Measurements from ENCODE around the gene TADA2B.
"Not testable (repeated sequence)": the region's sequence is repeated elsewhere in the genome, so short reads cannot be mapped to it uniquely, and the experiment has no call there.

Gene TADA2B

GRCh38 chr4:7083597-7084563 is 40.7 kb downstream of the TADA2B start:
- ChIA-PET POLR2A (interaction anchor here (0.7 to 1.2 kb wide), 2 partner anchors 16 to 363 kb away, joined by 4 to 5 read pairs; partner anchors contain the start of gene GRPEL1), CTCF (interaction anchor here (0.7 to 5.5 kb wide), 10 partner anchors 8 to 365 kb away, joined by 3 to 59 read pairs (median 6); partner anchors contain the start of genes GRPEL1 and TADA2B)
- DNase-seq (ENCODE audit: extremely low spot score) = no peak
- TF ChIP-seq CTCF (IDR thresholded peaks at IDR 0.05; ENCODE audit: control extremely low read depth, extremely low read depth, low read depth, missing control alignments) = no peak

GRCh38 chr4:7084564-7084961 is 41.4 kb downstream of the TADA2B start:
- POLR2A ChIA-PET; DNase-seq (ENCODE audit: extremely low spot score): not testable (repeated sequence)
- CTCF ChIA-PET = interaction anchor here (0.7 to 5.5 kb wide), 6 partner anchors 9 to 309 kb away, joined by 3 to 59 read pairs (median 3); no protein-coding TSS in a partner anchor

DNA sequence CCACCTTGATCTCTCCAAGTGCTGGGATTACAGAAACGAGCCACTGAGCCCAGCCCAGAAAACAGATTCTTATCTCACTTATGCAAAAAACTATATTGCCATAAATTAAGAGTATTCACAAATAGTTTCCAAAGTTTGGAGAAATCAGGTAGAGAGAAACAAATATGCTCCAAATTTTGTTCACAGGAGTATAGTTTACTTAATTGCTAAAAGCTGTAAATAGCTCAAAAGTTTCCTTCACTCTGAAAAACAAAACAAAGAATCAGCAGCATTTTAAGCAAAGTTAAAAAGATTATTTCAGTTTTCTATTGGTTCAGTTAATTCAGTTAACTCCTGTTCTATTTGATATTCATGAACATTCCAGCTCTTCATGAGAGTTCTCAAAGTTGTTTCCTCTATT is 43.2 kb downstream of the TADA2B start:
- POLR2A ChIA-PET = no interaction called here
- CTCF ChIA-PET = interaction anchor here (1.4 to 5.5 kb wide), 2 partner anchors 15 kb away, joined by 3 to 59 read pairs; no protein-coding TSS in a partner anchor
- no peak for DNase-seq (ENCODE audit: extremely low spot score)

DNA sequence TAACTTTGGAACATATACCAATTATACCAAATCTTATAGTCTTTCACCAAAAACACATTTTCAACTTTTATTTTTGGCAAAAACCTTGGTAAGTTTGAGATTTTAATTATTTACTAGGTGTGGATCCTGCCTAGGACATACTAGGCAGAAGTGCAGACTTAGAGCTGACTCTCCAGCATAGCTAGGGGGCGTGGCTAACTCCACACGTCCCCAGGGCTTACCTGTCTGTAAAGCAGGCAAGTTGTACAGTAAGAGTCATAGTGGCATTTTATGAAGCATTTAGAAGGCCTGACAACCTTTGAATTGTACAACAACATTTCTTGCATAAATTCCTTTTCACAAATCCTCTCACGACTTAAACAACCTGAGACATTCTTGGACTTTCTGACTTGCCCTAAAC is 43.9 kb downstream of the TADA2B start:
- ChIA-PET CTCF (interaction anchor here (1.4 kb wide), 1 partner anchor 14 kb away, joined by 3 read pairs; no protein-coding TSS in a partner anchor), POLR2A (no interaction called here)
- DNase-seq (ENCODE audit: extremely low spot score) = no peak
- no peak for TF ChIP-seq CTCF (IDR thresholded peaks at IDR 0.05; ENCODE audit: control extremely low read depth, extremely low read depth, low read depth, missing control alignments)

More for the DNA sequence above, 43.2 kb downstream of the TADA2B start:
- TF ChIP-seq CTCF (IDR thresholded peaks at IDR 0.05; ENCODE audit: control extremely low read depth, extremely low read depth, low read depth, missing control alignments) = no peak

- CTCF ChIA-PET = interaction anchor here (1.2 to 2.7 kb wide), 5 partner anchors 8 to 115 kb away, joined by 3 to 14 read pairs (median 5); no protein-coding TSS in a partner anchor
- TF ChIP-seq CTCF (IDR thresholded peaks at IDR 0.05; ENCODE audit: control extremely low read depth, extremely low read depth, low read depth, missing control alignments) = no peak
- DNase-seq (ENCODE audit: extremely low spot score) = no peak
- POLR2A ChIA-PET = no interaction called here
These were observed 46.2 kb downstream of the TADA2B start for GRCh38 chr4:7089213-7089986.

- DNase-seq (ENCODE audit: extremely low spot score) = no peak
- POLR2A ChIA-PET = no interaction called here
- no peak for TF ChIP-seq CTCF (IDR thresholded peaks at IDR 0.05; ENCODE audit: control extremely low read depth, extremely low read depth, low read depth, missing control alignments)
- CTCF ChIA-PET = no interaction called here
These were observed 48.9 kb downstream of the TADA2B start for GRCh38 chr4:7092026-7092425.

All from GM10248 (cell line).